Loucy (cell line): ENCODE measurements around the gene CRISP2.

ENCODE experiments used
- H2AFZ ChIP-seq: fragments of 200-600 bp; sonication (generic); 2 replicates; pipeline ENCODE4 v1.6.0; 2016; ENCODE audit warnings: antibody characterized with exemption, mild to moderate bottlenecking, low read length, moderate library complexity
- H3F3A ChIP-seq: fragments of 200-600 bp; 2 replicates; pipeline ENCODE4 v1.6.0; 2016; ENCODE audit warnings: antibody characterized with exemption, low read depth, mild to moderate bottlenecking
- H3K27me3 ChIP-seq: fragments of 200-600 bp; sonication (generic); 2 replicates; pipeline ENCODE4 v1.6.1; 2014; ENCODE audit warnings: low read length, mild to moderate bottlenecking; ENCODE audit not compliant: insufficient read depth, poor library complexity, severe bottlenecking
- H3K36me3 ChIP-seq: fragments of 200-600 bp; sonication (generic); 2 replicates; pipeline ENCODE4 v1.6.1; 2016; ENCODE audit warnings: low read length; ENCODE audit not compliant: insufficient read depth
- H3K4me1 ChIP-seq: fragments of 200-600 bp; sonication (generic); 2 replicates; pipeline ENCODE4 v1.5.1; 2014; ENCODE audit warnings: low read length, mild to moderate bottlenecking; ENCODE audit not compliant: insufficient read depth, poor library complexity, severe bottlenecking
- H3K4me2 ChIP-seq: fragments of 200-600 bp; sonication (generic); 2 replicates; pipeline ENCODE4 v1.6.0; 2014; ENCODE audit warnings: antibody characterized with exemption, low read length, low read depth, mild to moderate bottlenecking; ENCODE audit not compliant: poor library complexity, severe bottlenecking
- H3K4me3 ChIP-seq: fragments of 200-600 bp; sonication (generic); 2 replicates; pipeline ENCODE4 v1.5.1; 2014; ENCODE audit warnings: low read length, mild to moderate bottlenecking, mixed read lengths; ENCODE audit not compliant: poor library complexity, severe bottlenecking
- H3K79me2 ChIP-seq: fragments of 200-600 bp; sonication (generic); 2 replicates; pipeline ENCODE4 v1.6.1; 2014; ENCODE audit warnings: low read length; ENCODE audit not compliant: insufficient read depth
- H3K9ac ChIP-seq: fragments of 200-600 bp; sonication (generic); 2 replicates; pipeline ENCODE4 v1.6.0; 2014; ENCODE audit warnings: mild to moderate bottlenecking, low read depth, low read length, moderate library complexity; ENCODE audit not compliant: poor library complexity, severe bottlenecking
- H3K9me2 ChIP-seq: fragments of 200-600 bp; sonication (generic); replicated peaks from 2 replicates; pipeline ENCODE4 v1.6.1; 2016; ENCODE audit warnings: low read depth, low read length, mixed read lengths
- H3K9me3 ChIP-seq: fragments of 200-600 bp; sonication (generic); 2 replicates; pipeline ENCODE4 v1.6.1; 2014; ENCODE audit warnings: mild to moderate bottlenecking, antibody characterized with exemption, low read length, low read depth; ENCODE audit not compliant: insufficient read depth
- H4K20me1 ChIP-seq: fragments of 200-600 bp; sonication (generic); 2 replicates; pipeline ENCODE4 v1.6.0; 2014; ENCODE audit warnings: antibody characterized with exemption, low read length, mild to moderate bottlenecking; ENCODE audit not compliant: insufficient read depth, poor library complexity, severe bottlenecking
- CTCF ChIP-seq: fragments of 200-600 bp; sonication (generic); conservative IDR thresholded peaks from 2 replicates; pipeline ENCODE4 v1.5.1; 2014; ENCODE audit warnings: mild to moderate bottlenecking, antibody characterized with exemption, low read length
- EZH2phosphoT487 ChIP-seq: fragments of 200-600 bp; IDR thresholded peaks from 2 replicates; pipeline ENCODE4 v1.6.1; 2018; ENCODE audit warnings: antibody characterized with exemption, mild to moderate bottlenecking, moderate library complexity, borderline replicate concordance

CRISP2 gene

GRCh38 chr6:49713346-49713745, at the start of gene CRISP2:
TSS of gene CRISP2 (minus strand) at chr6:49713543. CDS start at chr6:49709196, 4,347 bp downstream.
- no peaks in the 10 kb centered on the region for H3K79me2 ChIP-seq
- TF ChIP-seq CTCF (no peak), EZH2phosphoT487 (no peak)
- H2AFZ ChIP-seq, result no peak within 1 kb of the TSS
- no peaks in the 10 kb centered on the region for H3K27me3 ChIP-seq
- no peaks in the 10 kb centered on the region for H4K20me1 ChIP-seq
- H3F3A ChIP-seq, result no peaks in the 10 kb centered on the region
- no peaks in the 10 kb centered on the region for H3K9me2 ChIP-seq
- no peak within 1 kb of the TSS for H3K4me2 ChIP-seq
- no peak within 1 kb of the TSS for H3K9ac ChIP-seq
- no peaks in the 10 kb centered on the region for H3K9me3 ChIP-seq
- no peaks in the 10 kb centered on the region for H3K4me1 ChIP-seq
- H3K4me3 ChIP-seq, result no peak within 1 kb of the TSS
- no peaks in the 10 kb centered on the region for H3K36me3 ChIP-seq

GRCh38 chr6:49744259-49744658, 30.9 kb upstream of the CRISP2 start, which contains the start of gene CRISP3:
TSS of gene CRISP3 (minus strand) at chr6:49744388. CDS start at chr6:49744367, 21 bp downstream.
- Histone ChIP-seq H3K4me3 (no peak within 1 kb of the TSS), H3K9me3 (no peaks in the 10 kb centered on the region), H3K4me2 (no peak within 1 kb of the TSS), H3K9ac (no peak within 1 kb of the TSS), H3K79me2 (no peaks in the 10 kb centered on the region), H3K9me2 (no peaks in the 10 kb centered on the region), H2AFZ (no peak within 1 kb of the TSS), H3K36me3 (no peaks in the 10 kb centered on the region), H3K27me3 (no peaks in the 10 kb centered on the region), H4K20me1 (no peaks in the 10 kb centered on the region), H3F3A (no peaks in the 10 kb centered on the region), H3K4me1 (no peaks in the 10 kb centered on the region)
- no peak for TF ChIP-seq CTCF
- TF ChIP-seq EZH2phosphoT487, result no peak

GRCh38 chr6:49743429-49743828, 30.1 kb upstream of the CRISP2 start:
- H3K9me3 ChIP-seq, result no peaks in the 10 kb centered on the region
- H3K79me2 ChIP-seq, result no peaks in the 10 kb centered on the region
- no peaks in the 10 kb centered on the region for H3K36me3 ChIP-seq
- no peak overlapping the region for H3K9ac ChIP-seq
- H2AFZ ChIP-seq, result no peak overlapping the region
- no peaks in the 10 kb centered on the region for H3K9me2 ChIP-seq
- H4K20me1 ChIP-seq, result no peaks in the 10 kb centered on the region
- no peak overlapping the region for H3K4me3 ChIP-seq
- H3K27me3 ChIP-seq, result no peaks in the 10 kb centered on the region
- no peak for TF ChIP-seq EZH2phosphoT487
- no peak for TF ChIP-seq CTCF
- H3K4me1 ChIP-seq, result no peaks in the 10 kb centered on the region
- H3K4me2 ChIP-seq, result no peak overlapping the region
- no peaks in the 10 kb centered on the region for H3F3A ChIP-seq
